Activated naive CD4-positive, alpha-beta T cell treated with anti-CD3 and anti-CD28 coated beads, Interleukin-2, amount 10 ng/mL, durations not matched to agents 7 days and 5 days (primary cell): Measurements from ENCODE around the gene GNAI1.

Source experiments
- CTCF ChIA-PET: fragments of 350-600 bp; sonication (Branson Sonifier 250); formaldehyde crosslinking; loops from one replicate; lab custom pipeline; 2021; ENCODE audit warnings: antibody characterized with exemption; lab: Charles Lee
- DNase-seq: peaks from one replicate; pipeline ENCODE4 v3.0.0-alpha.2; 2020
- H3K27ac Mint-ChIP-seq: one replicate; pipeline ENCODE4 v1.8.0; 2021; ENCODE audit warnings: mild to moderate bottlenecking, moderate library complexity, mixed read lengths
- H3K27me3 Mint-ChIP-seq: one replicate; pipeline ENCODE4 v1.8.0; 2021; ENCODE audit warnings: mild to moderate bottlenecking, mixed read lengths
- H3K36me3 Mint-ChIP-seq: one replicate; pipeline ENCODE4 v1.8.0; 2021; ENCODE audit warnings: mixed read lengths
- H3K4me1 Mint-ChIP-seq: one replicate; pipeline ENCODE4 v1.8.0; 2021; ENCODE audit warnings: mixed read lengths
- H3K4me3 Mint-ChIP-seq: one replicate; pipeline ENCODE4 v1.8.0; 2021; ENCODE audit warnings: mild to moderate bottlenecking, moderate library complexity, mixed read lengths
- H3K9me3 Mint-ChIP-seq: one replicate; pipeline ENCODE4 v1.8.0; 2021; ENCODE audit warnings: mixed read lengths

GNAI1 gene

DNA sequence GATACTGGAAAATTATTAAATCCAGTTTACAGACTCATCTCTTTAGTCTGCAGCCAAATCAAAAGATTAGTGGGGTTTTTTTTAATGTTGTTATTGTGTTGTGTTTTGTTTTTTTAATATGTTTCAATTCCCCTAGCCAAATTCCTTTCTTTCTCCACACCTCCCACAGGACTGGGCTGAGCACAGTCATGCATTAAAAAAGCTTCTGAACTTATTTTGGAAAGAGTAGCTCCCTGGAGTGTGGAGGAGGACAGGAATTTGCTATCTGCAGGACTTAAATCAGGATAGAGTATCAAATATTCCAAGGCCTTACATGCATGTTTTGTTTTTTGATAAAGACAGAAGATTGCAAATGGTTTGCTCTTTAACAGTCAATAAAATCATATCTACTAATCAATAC is 90.7 kb downstream of the GNAI1 start:
- no peaks in the 10 kb centered on the region for H3K36me3 Mint-ChIP-seq
- no peak overlapping the region for H3K27ac Mint-ChIP-seq
- no peak for DNase-seq
- peaks cover 3% of the 10 kb centered on the region for H3K27me3 Mint-ChIP-seq
- CTCF ChIA-PET, result interaction anchor here (1.5 kb wide), 1 partner anchor 8 kb away, joined by 5 read pairs; no protein-coding TSS in a partner anchor
- no peaks in the 10 kb centered on the region for H3K4me1 Mint-ChIP-seq
- H3K4me3 Mint-ChIP-seq, result no peak overlapping the region
- H3K9me3 Mint-ChIP-seq, result no peaks in the 10 kb centered on the region

DNA sequence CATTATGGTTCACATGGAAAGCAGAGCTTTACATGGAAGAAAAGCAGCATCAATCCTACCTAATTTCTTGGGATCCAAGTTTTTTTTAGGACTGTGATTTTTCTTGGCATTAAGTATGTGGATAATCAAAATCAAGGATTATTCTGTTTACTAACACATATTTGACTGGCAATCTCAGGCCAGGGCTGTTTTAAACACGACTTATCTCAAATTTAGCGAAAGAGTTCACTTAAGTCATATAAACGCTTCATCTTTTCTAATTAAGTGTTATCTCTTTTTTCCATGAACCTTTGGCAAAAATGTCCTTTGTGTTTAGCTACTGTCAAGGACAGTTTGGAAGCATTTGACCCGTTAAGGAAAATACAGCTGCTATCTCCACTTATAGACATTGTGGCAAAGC is 92.0 kb downstream of the GNAI1 start:
- Mint-ChIP-seq H3K27ac (no peak overlapping the region), H3K4me1 (no peaks in the 10 kb centered on the region), H3K27me3 (peaks cover 3% of the 10 kb centered on the region), H3K9me3 (no peaks in the 10 kb centered on the region), H3K4me3 (no peak overlapping the region), H3K36me3 (no peaks in the 10 kb centered on the region)
- DNase-seq, result no peak
- CTCF ChIA-PET, result no interaction called here

- H3K27me3 Mint-ChIP-seq, result peaks cover 3% of the 10 kb centered on the region
- H3K27ac Mint-ChIP-seq, result no peak overlapping the region
- H3K9me3 Mint-ChIP-seq, result no peaks in the 10 kb centered on the region
- DNase-seq, result no peak
- no peaks in the 10 kb centered on the region for H3K36me3 Mint-ChIP-seq
- H3K4me3 Mint-ChIP-seq, result no peak overlapping the region
- H3K4me1 Mint-ChIP-seq, result no peaks in the 10 kb centered on the region
- CTCF ChIA-PET, result no interaction called here
Measured at GRCh38 chr7:80230327-80230726, 95.7 kb downstream of the GNAI1 start.

GRCh38 chr7:80231707-80232106 is 97.1 kb downstream of the GNAI1 start:
- Mint-ChIP-seq H3K36me3 (no peaks in the 10 kb centered on the region), H3K9me3 (no peaks in the 10 kb centered on the region), H3K27me3 (peaks cover 3% of the 10 kb centered on the region), H3K4me3 (no peak overlapping the region), H3K4me1 (no peaks in the 10 kb centered on the region), H3K27ac (no peak overlapping the region)
- DNase-seq, result no peak
- CTCF ChIA-PET, result no interaction called here

DNA sequence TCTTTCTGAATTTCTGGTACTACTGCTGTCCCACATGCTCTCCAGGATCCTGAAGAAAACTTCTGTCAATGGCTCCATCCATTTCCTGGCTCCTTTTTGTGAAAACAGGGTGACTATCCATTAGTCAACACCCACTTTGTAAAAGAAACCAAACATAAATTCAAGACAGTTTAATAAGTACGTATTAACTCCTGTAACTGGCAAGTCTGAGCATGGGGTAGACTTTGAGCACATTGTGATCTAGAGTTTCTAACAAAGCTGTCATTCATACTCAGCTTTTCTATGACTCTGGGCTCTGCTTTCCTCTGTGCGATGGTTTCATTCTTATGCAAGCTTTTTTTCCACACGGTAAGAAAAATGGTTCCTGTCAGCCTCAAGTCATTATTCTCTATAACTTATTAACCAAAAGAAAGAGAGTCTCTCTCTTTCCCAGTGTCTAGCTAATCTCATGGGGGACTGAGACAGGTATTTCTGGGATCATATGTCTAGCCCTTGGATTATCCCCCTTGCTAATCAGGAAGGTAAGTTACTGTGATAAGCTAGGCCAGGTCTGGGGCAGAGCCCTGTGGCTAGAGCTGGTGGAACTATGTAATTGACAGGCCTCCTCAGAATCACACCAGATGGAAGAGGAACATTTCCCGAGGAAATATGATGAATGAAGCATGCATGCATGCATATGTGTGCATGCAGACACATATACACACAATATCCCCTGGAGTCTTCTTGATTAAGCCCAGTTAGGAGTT is 98.5 kb downstream of the GNAI1 start:
- Mint-ChIP-seq H3K4me3 (no peak overlapping the region), H3K36me3 (no peaks in the 10 kb centered on the region), H3K27ac (no peak overlapping the region), H3K9me3 (no peaks in the 10 kb centered on the region), H3K27me3 (no peaks in the 10 kb centered on the region), H3K4me1 (no peaks in the 10 kb centered on the region)
- no peak for DNase-seq
- CTCF ChIA-PET, result interaction anchor here (0.6 to 1.2 kb wide), 2 partner anchors 9 to 1498 kb away, joined by 3 to 5 read pairs; no protein-coding TSS in a partner anchor

GRCh38 chr7:80235334-80235733 is 100.7 kb downstream of the GNAI1 start:
- Mint-ChIP-seq H3K9me3 (no peaks in the 10 kb centered on the region), H3K27ac (no peak overlapping the region), H3K4me3 (no peak overlapping the region), H3K27me3 (no peaks in the 10 kb centered on the region), H3K4me1 (no peaks in the 10 kb centered on the region), H3K36me3 (no peaks in the 10 kb centered on the region)
- CTCF ChIA-PET, result no interaction called here
- DNase-seq, result no peak

GRCh38 chr7:80236681-80237080 is 102.0 kb downstream of the GNAI1 start:
- no peaks in the 10 kb centered on the region for H3K27me3 Mint-ChIP-seq
- no peak overlapping the region for H3K4me3 Mint-ChIP-seq
- no peaks in the 10 kb centered on the region for H3K9me3 Mint-ChIP-seq
- CTCF ChIA-PET, result no interaction called here
- no peak for DNase-seq
- H3K27ac Mint-ChIP-seq, result no peak overlapping the region
- no peaks in the 10 kb centered on the region for H3K36me3 Mint-ChIP-seq
- no peaks in the 10 kb centered on the region for H3K4me1 Mint-ChIP-seq

GRCh38 chr7:80240265-80241025 is 105.8 kb downstream of the GNAI1 start:
- Mint-ChIP-seq H3K4me3 (no peak overlapping the region), H3K36me3 (no peaks in the 10 kb centered on the region), H3K27ac (no peak overlapping the region), H3K9me3 (no peaks in the 10 kb centered on the region), H3K4me1 (no peaks in the 10 kb centered on the region), H3K27me3 (peaks cover 4% of the 10 kb centered on the region)
- no peak for DNase-seq
- CTCF ChIA-PET, result no interaction called here

- Mint-ChIP-seq H3K27me3 (peaks cover 4% of the 10 kb centered on the region), H3K36me3 (no peaks in the 10 kb centered on the region), H3K9me3 (no peaks in the 10 kb centered on the region), H3K4me1 (no peaks in the 10 kb centered on the region), H3K27ac (no peak overlapping the region), H3K4me3 (no peak overlapping the region)
- no peak for DNase-seq
- CTCF ChIA-PET, result no interaction called here
Measured at GRCh38 chr7:80241671-80242070, 107.0 kb downstream of the GNAI1 start.

DNA sequence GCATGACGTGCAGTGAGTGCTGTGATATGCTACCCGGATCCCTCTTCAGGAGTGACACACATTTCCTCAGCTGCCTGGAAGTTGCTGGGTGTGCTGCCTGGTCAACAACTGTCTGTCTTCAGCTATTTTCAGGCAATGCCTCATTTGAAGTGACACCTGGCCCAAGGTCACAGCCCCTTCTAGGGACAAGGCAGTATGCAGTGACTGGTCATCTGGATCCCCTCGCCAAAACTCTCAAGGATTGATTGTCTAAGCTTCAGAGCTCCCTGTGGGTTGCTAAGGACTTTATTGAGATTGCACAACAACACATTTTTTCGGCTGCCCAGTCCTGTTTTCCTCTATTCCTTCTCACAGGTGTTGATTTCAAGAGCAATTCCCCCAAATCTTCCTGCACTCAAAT is 108.8 kb downstream of the GNAI1 start:
- Mint-ChIP-seq H3K4me3 (no peak overlapping the region), H3K27ac (no peak overlapping the region), H3K4me1 (no peaks in the 10 kb centered on the region), H3K9me3 (no peaks in the 10 kb centered on the region), H3K27me3 (peaks cover 4% of the 10 kb centered on the region), H3K36me3 (no peaks in the 10 kb centered on the region)
- no peak for DNase-seq
- CTCF ChIA-PET, result no interaction called here

DNA sequence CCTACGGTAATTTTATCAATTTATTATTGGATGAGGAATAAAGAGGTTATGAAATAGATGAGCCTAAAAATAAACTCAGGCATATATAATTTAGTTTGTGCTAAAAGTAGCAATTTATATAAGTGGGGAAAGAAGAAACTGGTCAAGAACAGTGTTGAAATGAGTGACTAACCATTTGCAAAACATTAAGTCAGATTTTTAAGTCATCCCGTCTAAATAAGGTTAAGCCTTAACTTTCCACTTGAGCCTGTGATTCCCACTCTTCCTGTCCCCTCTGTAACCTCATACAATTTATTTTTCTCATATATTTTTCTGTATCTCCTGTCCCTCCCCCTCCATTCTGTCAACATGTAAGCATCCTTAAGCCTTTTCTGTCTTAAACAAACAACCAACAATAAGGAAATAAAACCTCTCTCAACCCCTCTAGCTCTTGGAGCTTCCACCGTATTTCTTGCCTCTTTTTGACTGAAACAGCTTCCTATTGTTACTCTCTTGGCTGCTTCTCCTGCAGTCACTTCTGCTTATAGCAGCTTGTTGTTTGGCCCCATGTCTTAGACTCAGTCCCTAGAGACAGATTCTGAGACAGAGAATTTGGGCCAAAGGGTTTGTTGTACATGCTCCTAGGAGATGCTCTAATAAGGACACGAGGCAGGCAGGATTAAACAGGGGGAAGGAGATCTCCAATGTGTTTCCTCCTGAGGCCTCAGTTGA is 109.7 kb downstream of the GNAI1 start:
- peaks cover 4% of the 10 kb centered on the region for H3K27me3 Mint-ChIP-seq
- DNase-seq, result no peak
- H3K9me3 Mint-ChIP-seq, result no peaks in the 10 kb centered on the region
- H3K36me3 Mint-ChIP-seq, result no peaks in the 10 kb centered on the region
- CTCF ChIA-PET, result no interaction called here
- no peak overlapping the region for H3K4me3 Mint-ChIP-seq
- H3K27ac Mint-ChIP-seq, result no peak overlapping the region
- no peaks in the 10 kb centered on the region for H3K4me1 Mint-ChIP-seq

GRCh38 chr7:80247144-80247543 is 112.5 kb downstream of the GNAI1 start:
- Mint-ChIP-seq H3K27ac (no peak overlapping the region), H3K27me3 (peaks cover 4% of the 10 kb centered on the region), H3K4me3 (no peak overlapping the region), H3K9me3 (no peaks in the 10 kb centered on the region), H3K4me1 (no peaks in the 10 kb centered on the region), H3K36me3 (no peaks in the 10 kb centered on the region)
- CTCF ChIA-PET, result no interaction called here
- no peak for DNase-seq

DNA sequence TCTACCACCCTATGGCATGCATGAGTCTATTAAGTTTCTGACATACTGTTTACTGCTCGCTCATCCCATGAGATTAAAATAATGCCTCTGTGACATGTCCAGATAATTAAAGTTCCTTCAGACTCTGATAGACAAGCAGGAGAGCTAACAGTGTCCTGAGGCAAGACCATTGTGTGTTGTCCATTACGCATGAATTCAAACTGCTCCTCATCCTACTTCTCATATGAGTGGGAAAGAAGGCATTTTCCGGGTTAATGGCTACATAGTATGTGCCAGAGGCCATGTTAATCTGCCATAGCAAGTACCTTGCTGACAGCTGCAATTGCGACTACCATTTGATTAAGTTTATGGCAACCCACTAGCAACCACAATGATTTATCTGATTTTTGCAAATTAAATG is 113.3 kb downstream of the GNAI1 start:
- H3K4me3 Mint-ChIP-seq, result no peak overlapping the region
- H3K9me3 Mint-ChIP-seq, result no peaks in the 10 kb centered on the region
- no peak for DNase-seq
- H3K27ac Mint-ChIP-seq, result no peak overlapping the region
- H3K36me3 Mint-ChIP-seq, result no peaks in the 10 kb centered on the region
- H3K4me1 Mint-ChIP-seq, result no peaks in the 10 kb centered on the region
- CTCF ChIA-PET, result no interaction called here
- H3K27me3 Mint-ChIP-seq, result peaks cover 4% of the 10 kb centered on the region

GRCh38 chr7:80249184-80249583 is 114.6 kb downstream of the GNAI1 start:
- no peak for DNase-seq
- Mint-ChIP-seq H3K9me3 (no peaks in the 10 kb centered on the region), H3K4me3 (no peak overlapping the region), H3K27me3 (peaks cover 4% of the 10 kb centered on the region), H3K27ac (no peak overlapping the region), H3K4me1 (no peaks in the 10 kb centered on the region), H3K36me3 (no peaks in the 10 kb centered on the region)
- CTCF ChIA-PET, result no interaction called here
